ENCODE measurements around the gene ZNF654.
"Not testable (repeated sequence)": the region's sequence is repeated elsewhere in the genome, so short reads cannot be mapped to it uniquely, and the experiment has no call there.

ZNF654 gene

DNA sequence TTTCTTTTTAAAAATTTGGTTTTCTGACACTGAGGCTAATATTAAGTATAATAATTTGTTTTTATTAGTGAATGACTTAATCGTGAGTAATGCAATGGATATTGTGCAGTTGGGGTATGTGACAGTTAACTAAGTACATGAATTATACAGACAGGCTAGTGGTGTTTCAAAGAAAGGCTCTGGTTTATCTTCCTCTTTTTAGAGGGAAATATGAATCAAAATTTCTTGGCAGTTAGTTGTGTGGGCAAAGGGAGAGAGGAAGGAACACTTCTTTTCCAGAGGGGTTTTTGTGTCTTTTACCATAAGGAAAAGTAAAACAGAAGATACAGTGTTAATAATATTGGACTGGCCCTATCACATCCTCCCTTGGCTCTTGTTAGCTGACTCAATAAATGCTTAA, 2.7 kb downstream of the ZNF654 start:
- no peak for DNase-seq (ENCODE audit: low read depth)

DNA sequence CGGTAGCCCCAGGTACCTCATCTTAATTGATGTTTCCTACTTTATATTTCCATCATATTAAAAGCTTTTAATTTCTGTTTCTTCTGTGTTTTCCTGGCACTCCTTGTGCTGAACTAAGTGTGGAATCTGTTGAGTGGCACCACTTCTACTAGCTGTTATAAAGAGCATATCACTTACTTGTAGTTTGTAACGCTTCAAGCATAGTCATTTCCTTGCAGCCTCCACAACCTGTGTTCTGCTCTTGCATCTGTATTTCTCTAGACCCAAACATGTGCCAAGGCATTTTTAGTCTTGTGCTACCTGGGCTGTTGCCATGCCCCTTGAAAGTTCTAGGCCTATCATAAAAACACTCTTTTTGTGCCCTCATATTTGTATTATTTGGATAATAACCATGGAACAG, 16.0 kb downstream of the ZNF654 start:
- no peak for DNase-seq (ENCODE audit: low read depth)

GRCh38 chr3:88075497-88075896, 16.4 kb downstream of the ZNF654 start:
- no peak for DNase-seq (ENCODE audit: low read depth)

DNA sequence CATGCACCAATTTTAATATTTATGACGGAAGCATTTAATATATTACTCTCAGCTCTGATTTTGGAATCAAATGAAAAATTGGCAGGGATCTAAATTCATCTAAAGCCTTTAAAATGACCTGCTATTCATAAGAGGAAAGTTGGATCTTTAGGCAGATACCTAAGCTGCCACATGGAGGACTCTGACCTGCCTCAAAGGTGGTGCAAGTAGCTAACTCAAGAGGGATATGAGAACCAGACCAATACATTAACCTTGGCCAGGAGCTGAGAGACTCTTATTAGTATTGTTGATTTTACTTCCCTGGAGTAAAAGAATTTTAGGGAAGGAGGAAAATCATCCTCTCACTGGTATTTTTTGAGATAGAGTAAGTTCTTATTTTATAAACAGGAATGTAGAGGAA, 17.7 kb downstream of the ZNF654 start:
- DNase-seq (ENCODE audit: low read depth): no peak

DNA sequence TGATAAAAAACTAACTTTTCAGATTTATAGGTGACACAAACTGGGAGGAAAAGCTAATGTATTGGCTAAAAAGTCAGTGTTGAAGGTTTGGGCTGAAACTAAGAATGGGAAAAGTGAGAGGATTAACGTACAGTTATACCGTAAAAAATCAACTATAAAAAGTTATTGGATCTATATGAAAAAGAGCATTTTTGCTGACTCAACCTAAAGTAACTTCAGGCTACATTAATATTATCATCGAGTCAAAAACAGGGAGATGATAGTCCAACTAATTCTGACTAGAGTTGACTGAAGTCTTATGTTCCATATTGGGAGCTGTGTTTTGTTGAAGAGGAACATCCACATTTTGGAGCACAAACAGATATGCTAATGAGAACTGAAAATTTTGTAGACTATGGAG, 19.9 kb downstream of the ZNF654 start:
- DNase-seq (ENCODE audit: low read depth): no peak

GRCh38 chr3:88082854-88083253, 23.8 kb downstream of the ZNF654 start:
- DNase-seq (ENCODE audit: low read depth): no peak

- no peak for DNase-seq (ENCODE audit: low read depth)
These were observed 25.0 kb downstream of the ZNF654 start for GRCh38 chr3:88084097-88084501.

DNA sequence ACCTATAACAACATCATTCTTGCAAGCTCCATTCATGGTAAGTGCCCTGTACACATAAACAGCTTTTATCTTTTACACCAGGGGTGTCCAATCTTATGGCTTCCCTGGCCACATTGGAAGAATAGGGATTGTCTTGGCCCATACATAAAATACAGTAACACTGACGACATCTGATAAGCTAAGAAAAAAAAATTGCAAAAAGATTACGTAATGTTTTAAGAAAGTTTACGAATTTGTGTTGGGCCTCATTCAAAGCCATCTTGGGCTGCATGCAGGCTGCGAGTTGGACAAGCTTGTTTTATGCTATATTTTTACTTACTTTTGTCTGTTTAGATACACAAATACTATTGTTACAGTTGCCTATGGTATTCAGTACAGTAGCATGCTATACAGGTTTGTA, 31.6 kb downstream of the ZNF654 start:
- no peak for DNase-seq (ENCODE audit: low read depth)

- no peak for DNase-seq (ENCODE audit: low read depth)
These were observed 33.2 kb downstream of the ZNF654 start for GRCh38 chr3:88092270-88092669.

DNA sequence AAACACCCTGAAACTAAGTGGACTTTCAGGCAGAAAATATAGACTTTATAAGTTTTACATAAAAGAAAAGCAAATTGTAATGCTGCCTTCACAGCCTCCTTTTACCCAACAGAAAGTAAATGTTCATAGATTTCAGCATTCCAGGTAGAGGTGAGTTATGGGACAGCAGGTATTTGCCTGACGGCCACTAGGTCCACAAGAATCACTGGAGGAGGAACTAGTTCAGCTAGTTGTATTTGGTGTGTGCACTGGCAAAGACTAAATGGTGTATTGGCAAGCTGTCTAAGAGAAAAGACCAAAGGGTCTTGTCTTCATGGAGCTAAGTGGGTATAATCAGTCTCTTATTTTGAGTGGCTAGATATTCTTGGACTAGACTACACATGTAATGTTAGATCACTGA, 34.2 kb downstream of the ZNF654 start:
- no peak for DNase-seq (ENCODE audit: low read depth)

DNA sequence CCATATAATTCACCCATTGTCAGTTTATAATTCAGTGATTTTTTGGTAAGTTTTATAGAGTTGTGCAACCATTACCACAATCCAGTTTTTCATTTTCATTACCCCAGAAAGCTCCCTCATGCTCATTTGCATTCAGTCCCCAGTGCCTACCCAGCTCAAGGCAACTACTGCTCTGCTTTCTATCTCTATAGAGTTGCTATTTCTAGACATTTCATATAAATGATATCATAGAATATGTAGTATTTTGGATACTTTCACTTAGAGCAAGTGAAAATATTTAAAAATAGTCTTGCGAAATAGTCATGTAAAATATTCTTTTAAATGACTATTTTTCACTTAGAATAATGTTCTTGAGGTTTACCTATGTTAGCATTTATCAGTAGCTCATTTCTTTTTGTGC, 42.1 kb downstream of the ZNF654 start:
- no peak for DNase-seq (ENCODE audit: low read depth)

DNA sequence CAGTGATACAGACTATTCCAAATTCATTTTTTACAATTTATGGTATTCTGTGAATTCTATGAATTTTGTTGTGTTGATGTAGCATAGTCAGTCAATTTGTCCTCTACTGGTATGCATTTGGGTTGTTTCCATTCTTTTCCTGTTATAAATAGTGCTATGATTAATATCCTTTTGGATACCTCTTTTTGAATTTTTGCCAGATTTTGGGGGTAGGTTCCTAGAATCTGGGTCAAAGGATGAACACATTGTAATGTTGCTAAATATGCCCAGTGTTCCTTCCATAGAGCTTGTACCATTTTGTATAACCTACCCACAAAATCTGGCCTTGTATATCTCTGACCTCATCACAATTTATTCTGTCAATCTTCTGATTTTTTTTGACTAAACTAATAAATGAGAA, 46.3 kb downstream of the ZNF654 start:
- no peak for DNase-seq (ENCODE audit: low read depth)

DNA sequence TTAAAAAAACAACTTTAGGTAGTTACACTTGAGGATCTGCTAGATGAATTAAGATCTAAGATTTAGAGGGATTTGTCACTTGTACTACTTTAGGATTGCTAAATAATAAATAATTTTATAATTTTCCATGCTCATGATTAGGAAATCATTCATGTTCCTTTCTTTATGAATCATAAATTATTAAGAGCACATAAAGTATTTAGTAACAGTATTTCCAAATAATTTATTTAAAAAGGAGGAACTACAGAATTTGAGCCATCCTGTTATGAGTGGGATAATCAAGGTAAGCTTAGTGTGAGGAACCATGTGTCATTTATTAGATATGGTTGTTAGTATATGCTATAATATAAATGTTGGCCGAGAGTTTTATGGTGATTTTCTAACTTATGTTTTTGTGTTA, 53.2 kb downstream of the ZNF654 start:
- DNase-seq (ENCODE audit: low read depth): no peak

- DNase-seq (ENCODE audit: low read depth): peak; percentile 60
These were observed 54.5 kb downstream of the ZNF654 start for GRCh38 chr3:88113311-88114162.

- DNase-seq (ENCODE audit: low read depth): no peak
These were observed 56.0 kb downstream of the ZNF654 start for GRCh38 chr3:88114878-88115549.

GRCh38 chr3:88117683-88118082, 58.6 kb downstream of the ZNF654 start:
- DNase-seq (ENCODE audit: low read depth): no peak

GRCh38 chr3:88118603-88119002, 59.5 kb downstream of the ZNF654 start:
- not testable (repeated sequence) for DNase-seq (ENCODE audit: low read depth)

- no peak for DNase-seq (ENCODE audit: low read depth)
These were observed 64.5 kb downstream of the ZNF654 start for GRCh38 chr3:88123526-88123925.

- no peak for DNase-seq (ENCODE audit: low read depth)
These were observed 72.6 kb downstream of the ZNF654 start for GRCh38 chr3:88131695-88132094.

GRCh38 chr3:88132894-88133293, 73.8 kb downstream of the ZNF654 start:
- DNase-seq (ENCODE audit: low read depth): no peak

GRCh38 chr3:88133711-88134263, 74.7 kb downstream of the ZNF654 start:
- no peak for DNase-seq (ENCODE audit: low read depth)

DNA sequence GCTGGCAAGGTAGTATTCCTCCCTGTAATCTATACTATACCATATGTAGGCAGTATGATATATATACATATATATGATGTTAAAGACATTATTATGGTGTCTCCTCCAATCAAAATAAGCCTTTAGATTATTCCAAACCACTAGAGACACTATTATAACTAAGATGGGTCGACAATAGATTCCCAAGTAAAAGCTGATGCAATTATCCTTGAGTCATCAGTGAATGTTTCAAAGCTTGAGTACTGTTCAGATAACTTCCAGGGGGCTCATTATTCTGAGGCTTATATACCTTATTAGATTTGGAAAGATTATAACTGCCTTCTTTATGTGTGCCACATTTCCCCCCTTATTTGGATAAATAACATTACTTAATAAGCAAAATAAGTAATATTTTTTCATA, 78.8 kb downstream of the ZNF654 start:
- DNase-seq (ENCODE audit: low read depth): peak; percentile 24

DNA sequence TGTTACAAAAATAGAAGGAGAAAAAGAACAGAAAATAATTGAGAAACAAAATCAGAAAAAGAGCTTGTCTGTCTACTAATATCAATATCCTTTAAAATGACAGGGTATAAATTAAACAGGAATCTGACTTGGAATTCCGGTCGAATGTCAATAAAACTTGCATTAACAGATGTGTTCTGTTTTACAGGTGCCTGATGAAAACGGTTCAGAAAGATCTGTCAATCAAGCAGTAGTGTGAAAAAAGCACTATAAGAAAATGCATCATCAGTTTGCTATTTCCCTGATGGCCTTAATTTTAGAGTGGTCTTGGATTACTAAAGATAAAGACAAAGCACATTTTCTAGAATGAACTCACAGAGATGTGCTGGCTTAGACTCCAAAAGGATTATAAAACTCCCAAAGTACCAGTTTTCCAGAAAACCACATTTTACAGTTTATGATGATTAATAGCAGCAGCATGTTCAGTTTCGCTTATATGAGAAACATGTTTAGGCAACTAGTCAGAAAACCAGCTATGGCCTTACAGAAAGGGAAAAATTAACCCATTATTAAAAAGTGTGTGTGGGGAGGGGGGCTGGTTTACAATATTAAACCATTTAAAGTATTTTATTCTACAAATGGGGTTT, 82.5 kb downstream of the ZNF654 start:
- DNase-seq (ENCODE audit: low read depth): peak; percentile 68
